GM21737 (cell line): ENCODE measurements around the gene LIN7C.

Experiments
- ATAC-seq: cut with Tn5 transposase; IDR thresholded peaks from one replicate; pipeline ENCODE4 v1.9.1; 2021; ENCODE audit warnings: mild to moderate bottlenecking, moderate library complexity; ENCODE audit not compliant: unreplicated experiment

The LIN7C gene

DNA sequence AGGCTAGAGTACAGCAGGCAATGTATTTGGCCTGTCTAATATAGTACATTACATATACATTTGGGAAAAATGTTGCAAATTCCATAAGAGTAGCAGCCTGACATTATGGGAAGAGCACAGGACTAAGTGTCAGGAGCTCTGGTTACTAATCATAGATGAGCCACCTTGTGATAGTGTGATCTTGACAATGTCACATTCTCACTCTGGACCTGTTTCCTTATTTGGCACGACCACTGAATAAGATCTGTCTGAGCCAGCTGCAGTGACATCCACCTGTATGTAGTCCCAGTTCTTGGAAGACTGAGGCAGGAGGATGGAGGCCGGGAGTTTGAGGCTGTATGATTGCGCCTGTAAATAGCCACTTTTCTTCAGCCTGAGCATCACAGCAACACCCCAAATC lies 5.7 kb upstream of the LIN7C start:
- ATAC-seq: no peak

- no peak for ATAC-seq
Observed at GRCh38 chr11:27509908-27510307, 3.3 kb upstream of the LIN7C start.

DNA sequence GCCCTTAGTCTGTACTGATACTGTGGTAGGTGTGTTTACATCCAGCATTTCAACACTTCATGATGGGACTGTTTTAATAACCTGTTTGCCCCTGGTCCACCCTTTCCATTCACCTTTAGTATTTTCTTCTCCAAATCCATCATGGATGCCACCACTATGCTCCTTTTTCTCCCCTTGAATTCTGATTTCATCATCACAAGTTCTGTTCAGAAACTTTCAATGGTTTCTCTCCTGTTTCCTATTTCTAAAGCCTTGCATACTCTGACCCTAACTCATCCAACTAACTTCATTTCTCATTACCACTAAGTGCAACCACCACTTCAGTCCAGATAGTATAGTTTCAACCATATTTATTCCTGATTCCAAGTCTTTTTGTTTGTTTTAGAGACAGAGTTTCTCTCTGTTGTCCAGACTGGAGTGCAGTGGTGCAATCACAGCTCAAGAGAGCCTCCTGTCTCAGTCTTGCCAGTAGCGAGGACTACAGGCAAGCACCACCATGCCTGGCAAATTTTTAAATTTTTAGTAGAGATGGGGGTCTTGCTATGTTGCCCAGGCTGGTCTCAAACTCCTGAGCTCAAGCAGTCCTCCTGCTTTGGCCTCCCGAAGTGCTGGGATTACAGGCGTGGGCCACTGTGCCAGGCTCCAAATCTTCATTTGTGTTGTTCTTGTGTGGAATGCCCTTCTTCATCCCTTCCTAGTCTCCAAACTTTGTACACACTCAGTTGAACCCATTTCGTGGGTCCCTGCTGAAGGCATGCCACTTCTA lies 1.2 kb upstream of the LIN7C start:
- no peak for ATAC-seq

DNA sequence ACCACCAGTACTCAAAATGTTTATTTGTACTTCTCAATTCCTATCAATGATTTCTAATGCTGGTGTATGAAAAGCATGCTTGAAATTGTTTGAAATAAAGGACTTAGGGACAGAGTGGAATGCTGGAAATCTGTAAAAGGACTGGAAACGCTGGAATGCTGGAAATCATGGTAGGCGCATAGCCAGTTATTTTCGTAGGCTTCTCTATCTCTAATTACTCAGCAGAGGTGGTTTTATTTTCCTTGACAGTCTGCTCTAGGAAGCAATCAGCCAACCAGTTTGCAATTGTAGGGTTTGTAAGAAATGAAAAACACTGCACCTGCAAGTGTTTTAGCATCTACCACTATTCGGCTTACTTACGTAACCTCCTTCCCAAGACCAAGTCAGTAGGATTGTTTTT lies 788 bp downstream of the LIN7C start:
- ATAC-seq: no peak

DNA sequence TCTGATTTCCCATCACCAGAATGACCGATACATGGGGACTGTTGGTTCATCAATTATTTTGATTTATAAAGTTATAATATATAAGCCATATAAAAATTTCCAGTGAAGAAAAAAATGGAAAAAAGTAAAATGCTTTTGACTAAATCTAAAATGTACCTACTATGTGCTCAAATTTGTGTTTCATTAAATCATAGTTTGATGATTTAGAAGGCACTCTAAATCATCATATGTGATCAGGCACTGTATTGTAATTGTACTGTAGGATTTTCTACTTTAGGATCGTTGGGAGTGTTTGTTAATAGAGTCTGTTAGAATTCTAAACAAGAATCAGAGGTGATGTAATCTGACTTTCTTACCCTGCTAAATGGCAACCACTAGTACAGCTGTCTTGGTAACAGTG lies 2.4 kb downstream of the LIN7C start:
- ATAC-seq: no peak

- ATAC-seq: no peak
Observed at GRCh38 chr11:27501100-27501499, 5.5 kb downstream of the LIN7C start.

DNA sequence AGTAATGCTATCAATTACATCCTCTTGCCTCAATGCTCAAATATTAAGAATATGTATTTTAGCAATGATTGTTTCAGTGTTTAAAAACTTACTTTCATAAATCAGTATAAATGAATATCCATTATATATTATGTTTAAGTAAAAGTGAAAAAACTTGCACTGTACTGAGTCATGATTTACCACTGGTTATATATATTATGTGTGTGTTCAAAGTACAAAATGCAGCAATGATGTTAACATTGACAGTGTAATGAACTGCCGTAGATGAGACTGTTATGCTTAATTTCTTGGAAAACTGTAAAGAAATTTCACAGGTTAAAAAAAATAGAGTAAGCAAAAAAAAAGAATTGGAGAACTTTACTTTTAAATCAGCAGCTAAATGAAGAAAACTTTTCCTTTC lies 8.7 kb downstream of the LIN7C start:
- no peak for ATAC-seq

- ATAC-seq: no peak
Observed at GRCh38 chr11:27497284-27497866, 9.2 kb downstream of the LIN7C start.

- ATAC-seq: no peak
Observed at GRCh38 chr11:27496461-27496860, 10.1 kb downstream of the LIN7C start.

GRCh38 chr11:27495710-27496300 lies 10.8 kb downstream of the LIN7C start:
- no peak for ATAC-seq

DNA sequence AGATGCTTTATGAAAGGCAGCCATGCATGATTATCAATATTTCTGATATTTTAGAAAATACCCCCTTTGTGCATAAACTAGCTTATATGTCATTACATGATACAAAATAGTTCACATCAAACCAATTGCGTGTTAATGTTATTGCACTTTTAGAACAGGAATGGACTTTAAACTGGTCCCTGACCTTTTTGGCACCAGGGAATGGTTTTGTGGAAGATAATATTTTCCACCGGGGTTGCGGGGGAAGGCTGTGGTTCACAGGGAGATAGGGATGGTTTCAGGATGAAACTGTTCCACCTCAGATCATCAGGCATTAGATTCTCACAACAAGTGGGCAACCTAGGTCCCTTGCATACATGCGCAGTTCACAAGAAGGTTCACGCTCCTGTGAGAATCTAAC lies 17.5 kb downstream of the LIN7C start:
- ATAC-seq: no peak

- ATAC-seq: no peak
Observed at GRCh38 chr11:27487706-27488105, 18.9 kb downstream of the LIN7C start.

- no peak for ATAC-seq
Observed at GRCh38 chr11:27485930-27486773, 20.4 kb downstream of the LIN7C start.

GRCh38 chr11:27482793-27483192 lies 23.8 kb downstream of the LIN7C start:
- no peak for ATAC-seq

- ATAC-seq: no peak
Observed at GRCh38 chr11:27481992-27482391, 24.6 kb downstream of the LIN7C start.

- no peak for ATAC-seq
Observed at GRCh38 chr11:27477831-27478230, 28.7 kb downstream of the LIN7C start.

DNA sequence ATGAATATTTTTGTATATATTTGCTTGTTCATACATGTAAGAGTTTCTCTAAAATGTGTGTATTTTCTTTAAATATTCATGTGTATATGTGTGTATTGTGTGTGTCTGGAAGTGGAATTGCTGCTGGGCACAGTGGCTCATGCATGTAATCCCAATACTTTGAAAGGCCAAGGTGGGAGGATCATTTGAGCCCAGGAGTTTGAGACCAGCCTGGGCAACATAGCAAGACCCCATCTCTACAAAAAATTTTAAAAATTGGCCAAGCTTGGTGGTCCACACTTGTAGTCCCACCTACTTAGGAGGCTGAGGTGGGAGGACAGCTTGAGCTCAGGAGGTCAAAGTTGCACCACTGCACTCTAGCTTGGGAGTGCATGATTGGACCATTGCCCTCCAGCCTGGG lies 29.3 kb downstream of the LIN7C start:
- no peak for ATAC-seq

GRCh38 chr11:27475622-27476021 lies 30.9 kb downstream of the LIN7C start:
- no peak for ATAC-seq

DNA sequence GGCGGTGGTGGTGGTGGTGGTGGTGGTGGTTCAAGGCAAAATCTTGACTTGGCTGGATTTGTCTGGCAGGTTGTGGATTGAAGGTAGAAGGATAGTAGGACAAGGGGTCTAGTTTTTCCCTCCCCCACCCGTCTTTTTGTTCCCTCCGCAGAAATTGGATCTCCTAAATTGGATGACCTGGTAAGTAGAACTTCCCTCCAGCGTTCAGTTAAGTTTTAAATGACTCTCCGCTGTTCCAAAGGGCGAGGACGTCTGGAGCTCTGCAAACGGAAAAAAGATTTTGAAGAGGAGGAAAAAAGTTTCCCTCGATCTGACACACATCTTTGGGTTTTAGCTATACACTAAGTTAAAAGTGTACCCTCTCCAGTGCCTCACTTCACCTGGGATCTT lies 33.6 kb downstream of the LIN7C start:
- no peak for ATAC-seq

DNA sequence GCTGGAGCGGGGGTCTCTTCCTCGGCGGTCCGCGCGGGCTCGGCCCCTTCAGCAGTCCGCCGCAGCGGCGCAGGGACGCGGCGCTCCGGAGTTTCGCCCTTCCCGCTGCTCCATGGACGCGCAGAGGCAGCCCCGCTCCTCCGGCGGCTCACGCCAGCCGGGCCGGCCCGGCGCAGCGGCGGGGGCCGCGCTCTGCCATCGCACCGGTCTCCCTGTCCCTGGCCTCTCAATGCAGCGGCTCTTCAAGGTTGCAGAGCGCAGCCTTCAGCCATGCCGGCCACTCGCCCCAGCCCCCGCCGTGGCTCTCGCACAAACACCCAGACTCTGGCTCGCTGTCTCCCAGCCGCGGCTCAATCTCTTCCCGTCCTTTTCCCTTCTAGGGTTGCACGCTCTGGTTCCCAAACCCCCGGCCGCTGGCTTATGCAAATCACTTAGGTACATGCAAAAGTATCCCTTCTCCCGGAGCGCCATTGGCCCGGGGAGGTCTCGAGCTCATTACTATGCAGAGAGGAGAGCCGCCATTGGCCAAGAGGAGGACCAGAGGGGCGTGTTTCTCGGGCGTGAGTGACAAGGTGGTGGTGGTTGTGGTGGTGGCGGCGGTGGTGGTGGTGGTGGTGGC lies 34.1 kb downstream of the LIN7C start, which contains the start of gene LGR4:
Gene LGR4 (minus strand): TSS at position 393 of the 619 bp plus-strand sequence. CDS start 488 bp downstream, outside the sequence.
- peak; percentile 87 for ATAC-seq
